GM13976 (cell line): Measurements from ENCODE around the gene TMED10.

Experiments used
- DNase-seq: peaks from one replicate; pipeline ENCODE4 v3.0.0; 2012; ENCODE audit warnings: low spot score
- in situ Hi-C: fragments of 300-500 bp; cut with MboI; formaldehyde crosslinking; loops from one replicate; pipeline ENCODE4 v1.12.0; 2022; ENCODE audit warnings: low sequenced_read_pairs, mixed read lengths, inconsistent platforms; ENCODE audit not compliant: unreplicated experiment
- TF ChIP-seq, protein P1 (sequence below): IDR thresholded peaks from 2 replicates; pipeline ENCODE4 v1.5.1; 2012; ENCODE audit warnings: borderline replicate concordance, mild to moderate bottlenecking; ENCODE audit not compliant: insufficient read depth; ENCODE audit errors: extremely low read depth, missing control alignments, control extremely low read depth

Gene TMED10

DNA sequence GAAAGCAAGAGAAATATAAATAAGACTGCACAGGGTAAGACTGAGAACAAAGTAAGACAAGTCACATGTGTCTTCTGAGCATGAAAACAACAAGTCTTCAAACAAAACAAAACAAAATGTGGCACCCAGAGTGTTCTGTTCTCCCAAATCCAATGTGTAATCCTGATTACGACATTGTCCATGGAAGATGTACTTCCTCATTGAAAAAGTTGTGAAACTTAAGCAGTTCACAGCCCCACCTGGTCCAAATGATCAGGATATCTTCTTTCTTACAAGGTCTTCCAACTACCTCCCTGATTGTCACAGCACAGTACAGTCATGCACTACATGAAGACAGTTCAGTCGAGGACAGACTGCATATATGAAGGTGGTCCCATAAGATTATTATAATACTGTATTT is 26.3 kb downstream of the TMED10 start:
- in situ Hi-C loops, result no loop called here

DNA sequence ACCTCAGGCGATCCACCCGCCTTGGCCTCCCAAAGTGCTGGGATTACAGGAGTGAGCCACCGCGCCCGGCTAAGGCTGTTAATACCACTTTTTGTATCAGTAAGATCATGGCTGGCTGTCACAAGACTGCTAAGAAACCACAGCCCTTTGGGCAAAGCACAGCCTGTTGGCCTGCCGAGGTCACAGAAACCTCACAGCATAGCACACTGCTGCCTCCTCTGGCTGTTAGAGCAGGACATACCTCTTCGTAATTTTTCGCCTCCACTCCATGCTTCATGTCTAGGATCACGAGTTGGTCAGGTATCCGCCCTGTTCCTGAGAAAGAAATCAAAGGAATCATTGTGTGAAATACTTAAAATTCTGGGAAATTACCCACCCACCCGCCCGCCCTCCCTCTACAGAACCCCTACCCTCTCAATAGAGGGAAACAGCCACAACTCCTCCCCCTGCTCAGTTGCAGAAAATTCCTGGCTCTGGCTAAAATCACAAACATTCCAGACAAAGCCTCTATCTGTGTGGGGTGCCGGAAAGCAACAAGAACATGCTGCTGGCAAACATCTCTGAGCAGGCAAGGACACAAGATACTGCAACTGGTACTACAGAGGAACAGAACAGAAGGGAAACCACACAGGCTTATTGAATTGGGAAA is 28.9 kb downstream of the TMED10 start:
- no peak for DNase-seq
- in situ Hi-C loops, result loop anchor here (25.0 kb wide), 1 partner anchor 340 kb away; no protein-coding TSS in a partner anchor

More for the DNA sequence above, 26.3 kb downstream of the TMED10 start:
- DNase-seq, result no peak
- TF ChIP-seq, protein P1, sequence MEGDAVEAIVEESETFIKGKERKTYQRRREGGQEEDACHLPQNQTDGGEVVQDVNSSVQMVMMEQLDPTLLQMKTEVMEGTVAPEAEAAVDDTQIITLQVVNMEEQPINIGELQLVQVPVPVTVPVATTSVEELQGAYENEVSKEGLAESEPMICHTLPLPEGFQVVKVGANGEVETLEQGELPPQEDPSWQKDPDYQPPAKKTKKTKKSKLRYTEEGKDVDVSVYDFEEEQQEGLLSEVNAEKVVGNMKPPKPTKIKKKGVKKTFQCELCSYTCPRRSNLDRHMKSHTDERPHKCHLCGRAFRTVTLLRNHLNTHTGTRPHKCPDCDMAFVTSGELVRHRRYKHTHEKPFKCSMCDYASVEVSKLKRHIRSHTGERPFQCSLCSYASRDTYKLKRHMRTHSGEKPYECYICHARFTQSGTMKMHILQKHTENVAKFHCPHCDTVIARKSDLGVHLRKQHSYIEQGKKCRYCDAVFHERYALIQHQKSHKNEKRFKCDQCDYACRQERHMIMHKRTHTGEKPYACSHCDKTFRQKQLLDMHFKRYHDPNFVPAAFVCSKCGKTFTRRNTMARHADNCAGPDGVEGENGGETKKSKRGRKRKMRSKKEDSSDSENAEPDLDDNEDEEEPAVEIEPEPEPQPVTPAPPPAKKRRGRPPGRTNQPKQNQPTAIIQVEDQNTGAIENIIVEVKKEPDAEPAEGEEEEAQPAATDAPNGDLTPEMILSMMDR, result no peak

DNA sequence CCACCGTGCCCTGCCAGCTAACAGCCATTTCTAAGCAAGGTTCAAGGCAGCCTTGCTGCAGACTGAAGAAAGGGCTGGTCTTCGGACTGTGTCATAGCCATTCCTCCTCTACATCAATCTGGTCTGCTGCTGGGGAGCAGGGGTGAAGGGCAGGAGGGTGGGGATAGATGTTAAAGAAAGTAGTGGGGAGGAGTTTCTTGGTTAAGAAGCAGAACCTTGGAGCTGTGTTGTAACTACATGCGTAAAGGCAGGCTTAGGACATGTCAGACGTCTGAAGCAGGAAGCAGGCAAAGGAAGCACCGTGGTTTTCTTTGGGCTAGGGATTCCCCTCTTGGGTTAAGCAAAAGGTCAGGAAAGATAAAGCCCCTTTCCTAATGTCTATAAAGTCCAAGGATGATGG is 31.5 kb downstream of the TMED10 start:
- in situ Hi-C loops, result loop anchor here (25.0 kb wide), 1 partner anchor 342 kb away; no protein-coding TSS in a partner anchor
- TF ChIP-seq, protein P1, result no peak
- no peak for DNase-seq

More for the DNA sequence above, 28.9 kb downstream of the TMED10 start:
- TF ChIP-seq, protein P1, result no peak

GRCh38 chr14:75143761-75144527 is 32.5 kb downstream of the TMED10 start:
- DNase-seq, result no peak
- in situ Hi-C loops, result loop anchor here (25.0 kb wide), 1 partner anchor 343 kb away; no protein-coding TSS in a partner anchor
- TF ChIP-seq, protein P1, result no peak

GRCh38 chr14:75142494-75142893 is 33.9 kb downstream of the TMED10 start:
- in situ Hi-C loops, result loop anchor here (25.0 kb wide), 1 partner anchor 345 kb away; no protein-coding TSS in a partner anchor
- TF ChIP-seq, protein P1, result no peak
- no peak for DNase-seq

DNA sequence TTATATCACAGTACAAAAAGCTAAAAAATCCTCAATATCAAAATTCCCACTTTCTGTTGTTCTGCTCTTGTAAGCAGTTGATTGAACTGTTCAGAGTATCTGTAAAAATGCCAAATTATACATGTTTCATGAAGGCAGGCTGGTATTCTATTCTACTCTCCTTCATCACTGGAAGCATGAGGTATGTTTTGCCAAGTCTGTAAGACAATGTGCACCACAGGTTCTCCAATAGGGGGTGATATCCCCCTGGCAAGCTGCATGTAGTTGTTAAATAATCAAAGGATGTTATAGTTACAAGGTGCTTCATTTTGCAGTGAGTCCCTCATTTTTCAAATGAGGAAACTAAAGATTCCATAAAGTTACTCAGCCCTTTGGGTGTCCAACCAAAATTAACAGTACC is 34.4 kb downstream of the TMED10 start:
- in situ Hi-C loops, result loop anchor here (25.0 kb wide), 1 partner anchor 345 kb away; no protein-coding TSS in a partner anchor
- TF ChIP-seq, protein P1, result no peak
- DNase-seq, result no peak
